Posterior vena cava (tissue), 2 donors: ENCODE measurements around the gene ENPEP. TPM values are rescaled to one million over a fixed set of nuclear protein-coding genes. Genes with fewer than 3 reads are reported as not detected.
"Not testable (repeated sequence)": the region's sequence is repeated elsewhere in the genome, so short reads cannot be mapped to it uniquely, and the experiment has no call there.

Experiments
- DNase-seq: peaks from one replicate; pipeline ENCODE4 v3.0.0-alpha.2; 2020; ENCODE audit warnings: low spot score
- intact Hi-C, 2 donors: fragments of 100-400 bp; cut with DNase I; formaldehyde crosslinking; loops; one replicate each; pipeline versions ENCODE4 v1.14.1 to v1.14.2; 2022 to 2023
- total RNA-seq, 2 donors: library from RNA; stranded (reverse); fragmentation: NEBNext Ultra II Directional; extraction: Animal tissue kit (Norgen Biotek cat#: 25700); gene quantifications; one replicate each; pipeline ENCODE4 v1.2.1, GENCODE V29; 2021
- donor health status: DM: yes; HTN: yes; CAD: no.
- donor health status: DM: yes; HTN: yes; CAD: no.

ENPEP gene
- total RNA-seq, 2 donors from 2014 or later: 3.1 to 5.7 TPM

DNA sequence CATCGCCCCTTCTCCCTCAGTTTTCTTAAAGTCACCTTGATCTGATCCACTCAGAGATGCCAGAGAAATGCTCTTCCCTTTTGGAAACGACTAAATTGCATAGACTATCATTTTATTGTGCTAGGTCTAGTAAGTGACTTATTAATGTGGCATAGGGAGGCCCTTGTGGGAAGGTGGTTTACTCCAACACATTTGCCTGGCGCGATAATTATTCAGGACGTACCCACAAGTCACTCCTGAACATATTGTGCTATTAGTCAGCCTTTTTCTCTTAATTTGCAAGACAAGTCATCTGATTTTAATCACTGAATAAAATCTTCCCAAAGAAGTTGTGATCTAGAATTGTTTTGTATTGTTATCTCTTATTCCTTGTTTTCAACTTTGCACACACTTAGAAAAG, 7.6 kb downstream of the ENPEP start:
- intact Hi-C loops: no loop called here

DNA sequence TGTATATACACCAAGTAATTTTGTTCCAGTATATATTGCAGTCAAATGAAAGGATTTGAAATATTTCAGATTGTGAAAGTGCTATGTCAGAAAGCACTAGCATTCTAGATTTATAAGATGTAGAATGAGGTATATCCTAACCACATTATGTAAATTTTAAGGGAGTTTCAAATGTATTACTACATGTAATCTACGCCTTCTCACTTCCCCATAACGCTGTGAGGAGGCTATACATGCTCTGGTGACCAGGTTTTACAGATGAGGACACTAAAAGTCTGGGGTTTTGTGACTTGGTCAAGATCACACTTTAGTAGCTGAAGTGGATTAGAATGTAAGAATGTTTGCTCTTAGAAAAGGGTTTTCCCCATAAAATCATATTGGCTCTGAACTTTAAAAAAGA, 8.1 kb downstream of the ENPEP start:
- DNase-seq: no peak
- intact Hi-C loops: no loop called here

More for the DNA sequence above, 7.6 kb downstream of the ENPEP start:
- no peak for DNase-seq

DNA sequence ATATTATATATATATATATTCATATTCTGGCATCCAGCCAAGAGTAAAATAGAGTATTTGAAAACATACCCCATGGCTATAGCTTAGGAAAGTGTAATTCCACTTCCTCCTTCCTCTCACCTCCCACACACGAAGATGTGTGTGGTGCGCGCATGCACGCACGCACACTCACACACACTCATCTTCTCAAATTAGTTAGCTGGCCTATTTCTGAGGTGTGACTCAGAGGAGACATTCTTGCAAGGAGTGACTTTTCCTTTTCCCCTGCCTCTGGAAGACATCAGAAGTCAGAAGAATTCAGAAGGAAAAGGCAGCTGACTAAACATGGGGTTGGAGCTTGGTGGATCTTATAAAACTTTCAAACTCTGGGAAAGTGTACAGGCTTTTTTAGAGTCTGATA, 8.8 kb downstream of the ENPEP start:
- DNase-seq: no peak
- intact Hi-C loops: no loop called here

GRCh38 chr4:110485452-110485851, 9.5 kb downstream of the ENPEP start:
- intact Hi-C loops: no loop called here

GRCh38 chr4:110486256-110486655, 10.3 kb downstream of the ENPEP start:
- no peak for DNase-seq
- intact Hi-C loops: no loop called here

More at GRCh38 chr4:110485452-110485851, 9.5 kb downstream of the ENPEP start:
- no peak for DNase-seq

DNA sequence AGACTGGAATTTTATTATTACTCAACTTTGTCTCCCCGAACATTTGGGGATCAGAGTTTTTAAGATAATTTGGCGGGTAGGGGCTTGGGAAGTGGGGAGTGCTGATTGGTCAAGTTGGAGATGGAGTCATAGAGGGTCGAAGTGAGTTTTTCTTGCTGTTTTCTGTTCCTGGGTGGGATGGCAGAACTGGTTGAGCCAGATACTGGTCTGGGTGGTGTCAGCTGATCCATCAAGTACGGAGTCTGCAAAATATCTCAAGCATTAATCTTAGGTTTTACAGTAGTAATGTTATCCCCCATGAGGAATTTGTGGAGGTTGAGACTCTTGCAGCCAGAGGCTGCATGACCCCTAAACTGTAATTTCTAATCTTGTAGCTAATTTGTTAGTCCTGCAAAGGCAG, 10.9 kb downstream of the ENPEP start:
- intact Hi-C loops, DNase-seq: not testable (repeated sequence)

- intact Hi-C loops: no loop called here
- DNase-seq: no peak
These were observed 11.9 kb downstream of the ENPEP start for GRCh38 chr4:110487873-110488272.

DNA sequence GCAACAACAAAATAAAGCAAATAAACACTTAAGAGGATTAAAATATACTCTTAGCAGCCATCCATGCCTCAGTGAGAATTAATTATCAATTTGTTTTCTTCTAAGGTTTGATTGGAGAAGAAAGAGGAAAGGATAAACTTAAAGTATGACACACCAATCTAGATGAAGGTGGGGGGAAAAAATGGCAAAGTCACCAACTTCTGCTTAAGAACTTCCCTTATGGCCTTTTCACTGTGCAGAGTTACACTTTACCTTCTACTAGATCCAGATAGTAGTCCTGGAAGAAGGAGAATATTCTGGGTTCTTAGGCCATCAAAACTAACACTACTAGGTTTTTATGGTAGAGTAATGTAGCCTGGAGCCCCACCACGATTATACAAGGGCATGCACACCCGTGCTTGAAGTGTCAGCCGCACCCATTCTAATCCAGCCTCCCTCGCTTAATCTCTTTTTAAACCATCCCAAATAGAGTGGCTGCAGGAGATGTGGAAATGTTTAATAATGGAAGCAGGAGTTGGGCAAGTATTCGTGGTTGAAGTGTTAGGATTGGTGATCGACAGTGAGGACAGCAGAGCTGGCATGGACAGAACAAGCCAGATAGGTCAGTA, 14.1 kb downstream of the ENPEP start:
- intact Hi-C loops: no loop called here
- DNase-seq: no peak

GRCh38 chr4:110492522-110492921, 16.6 kb downstream of the ENPEP start:
- intact Hi-C loops: no loop called here
- no peak for DNase-seq

DNA sequence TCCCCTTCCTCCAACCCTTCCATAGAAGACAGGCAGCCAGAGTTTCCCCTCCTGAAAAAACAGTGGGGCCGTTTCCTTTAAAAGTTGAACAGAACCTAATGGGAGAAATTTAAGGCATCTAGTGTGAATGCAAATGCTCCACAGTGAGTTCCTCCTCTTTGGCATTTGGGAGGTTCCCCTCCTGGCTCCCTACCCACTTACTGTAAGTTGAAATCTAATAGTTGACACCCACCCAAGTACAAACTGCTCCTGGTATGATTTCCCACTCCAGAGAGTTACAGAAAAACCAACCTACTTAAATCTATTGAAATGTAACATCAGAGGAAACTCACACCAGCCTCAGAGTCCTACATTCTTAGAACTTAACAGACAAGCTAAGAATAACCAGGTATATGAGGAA, 17.6 kb downstream of the ENPEP start:
- no peak for DNase-seq
- intact Hi-C loops: no loop called here

GRCh38 chr4:110498420-110498819, 22.5 kb downstream of the ENPEP start:
- no peak for DNase-seq
- intact Hi-C loops: no loop called here

GRCh38 chr4:110499126-110499525, 23.2 kb downstream of the ENPEP start:
- DNase-seq: no peak
- intact Hi-C loops: no loop called here

- no peak for DNase-seq
- intact Hi-C loops: loop anchor here in 1 of 2 donors (5.0 kb wide), 1 partner anchor 1735 kb away; no protein-coding TSS in a partner anchor
These were observed 25.9 kb downstream of the ENPEP start for GRCh38 chr4:110501826-110502225.

DNA sequence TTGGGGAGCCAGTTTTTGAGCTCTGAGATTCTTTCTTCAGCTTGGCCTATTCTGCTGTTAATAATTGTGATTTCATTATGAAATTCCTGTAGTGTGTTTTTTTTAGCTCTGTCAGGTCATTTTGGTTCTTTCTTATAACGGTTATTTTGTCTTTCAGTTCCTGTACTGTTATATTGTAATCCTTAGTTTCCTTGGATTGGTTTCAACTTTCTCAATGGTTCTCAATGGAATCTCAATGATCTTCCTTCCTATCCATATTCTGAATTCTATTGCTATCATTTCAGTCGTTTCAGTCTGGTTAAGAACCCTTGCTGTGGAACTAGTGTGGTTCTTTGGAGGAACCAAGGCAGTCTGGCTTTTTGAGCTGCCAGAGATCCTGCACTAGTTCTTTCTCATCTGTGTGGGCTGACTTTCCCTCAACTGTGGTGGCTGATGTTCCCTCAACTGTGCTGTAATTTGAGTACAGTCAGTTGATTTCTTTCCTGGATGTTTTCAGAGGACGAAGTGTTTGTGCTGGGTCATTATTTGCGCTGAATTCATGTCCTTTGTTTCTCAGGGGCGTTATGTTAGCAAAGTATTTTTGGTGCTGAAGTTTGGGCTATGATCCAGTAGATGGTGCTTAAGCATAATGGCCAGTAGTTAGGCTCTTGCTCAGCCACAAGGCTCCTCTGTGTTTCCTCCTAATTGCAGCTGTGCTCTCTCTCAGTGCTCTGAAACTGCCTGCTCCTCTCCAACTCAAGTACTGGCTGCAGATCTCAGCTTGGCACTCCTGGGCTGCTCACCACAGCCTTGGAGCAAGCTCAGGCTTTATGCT, 27.5 kb downstream of the ENPEP start:
- DNase-seq: no peak
- intact Hi-C loops: loop anchor here in 1 of 2 donors (5.0 kb wide), 1 partner anchor 1736 kb away; no protein-coding TSS in a partner anchor

GRCh38 chr4:110504084-110504435, 28.1 kb downstream of the ENPEP start:
- DNase-seq: no peak
- intact Hi-C loops: loop anchor here in 1 of 2 donors (5.0 kb wide), 1 partner anchor 1737 kb away; no protein-coding TSS in a partner anchor

DNA sequence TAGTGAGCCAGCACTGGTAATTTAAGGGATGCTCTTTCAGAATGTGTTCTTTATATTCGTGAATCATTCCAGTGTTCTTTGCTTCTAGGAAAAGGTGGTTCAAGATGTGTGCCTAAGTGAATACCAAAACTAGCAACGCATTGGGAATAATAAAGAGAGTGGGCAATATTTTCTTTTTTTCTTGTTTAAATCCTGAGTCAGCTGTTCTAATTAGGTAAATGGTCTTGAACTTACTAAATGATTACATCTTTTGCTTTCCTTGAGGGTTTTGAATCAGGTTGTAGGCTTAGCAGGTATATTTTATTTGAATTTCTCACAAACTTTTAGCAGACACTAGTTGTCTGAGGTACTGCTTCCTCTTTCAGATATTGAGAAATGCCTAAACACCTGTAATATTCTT, 29.5 kb downstream of the ENPEP start:
- no peak for DNase-seq
- intact Hi-C loops: no loop called here

DNA sequence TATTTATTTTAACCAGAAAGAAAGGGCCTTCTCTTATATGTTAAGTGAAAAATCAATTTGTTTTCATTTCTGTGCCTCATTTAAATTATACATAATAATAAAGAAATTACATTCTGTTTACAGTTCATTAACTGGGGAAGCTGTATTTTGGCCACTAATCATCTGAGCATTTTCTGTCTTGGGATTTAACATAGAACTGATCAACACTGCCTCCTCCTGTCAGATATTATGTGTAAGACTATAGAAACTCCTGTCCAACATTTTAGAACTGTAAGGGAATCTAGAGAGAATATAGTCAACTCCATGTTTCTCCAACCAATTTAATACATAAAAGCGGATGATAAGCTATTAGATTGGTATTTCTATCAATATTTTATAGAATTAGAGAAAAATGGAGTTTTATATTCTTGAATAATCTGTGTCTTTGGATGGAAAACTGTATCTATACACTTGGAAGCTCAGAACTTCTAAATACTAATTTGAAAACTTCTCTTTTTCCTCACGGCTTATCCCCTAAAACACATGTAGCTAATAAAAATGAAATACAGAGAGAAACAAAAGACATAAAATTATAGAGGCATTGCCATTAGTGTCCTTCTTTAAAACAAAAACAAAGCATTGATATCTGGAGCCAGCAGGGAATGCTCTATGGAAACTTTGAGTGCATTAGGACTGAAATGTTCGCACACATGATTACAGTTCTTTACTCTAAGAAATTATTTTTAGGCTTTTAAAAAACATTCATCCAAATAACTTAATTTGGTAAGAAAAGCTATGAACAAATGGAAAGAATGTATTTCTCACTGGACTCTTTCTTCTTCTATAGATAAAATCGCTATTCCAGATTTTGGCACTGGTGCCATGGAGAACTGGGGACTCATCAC, 33.1 kb downstream of the ENPEP start:
- intact Hi-C loops: no loop called here

DNA sequence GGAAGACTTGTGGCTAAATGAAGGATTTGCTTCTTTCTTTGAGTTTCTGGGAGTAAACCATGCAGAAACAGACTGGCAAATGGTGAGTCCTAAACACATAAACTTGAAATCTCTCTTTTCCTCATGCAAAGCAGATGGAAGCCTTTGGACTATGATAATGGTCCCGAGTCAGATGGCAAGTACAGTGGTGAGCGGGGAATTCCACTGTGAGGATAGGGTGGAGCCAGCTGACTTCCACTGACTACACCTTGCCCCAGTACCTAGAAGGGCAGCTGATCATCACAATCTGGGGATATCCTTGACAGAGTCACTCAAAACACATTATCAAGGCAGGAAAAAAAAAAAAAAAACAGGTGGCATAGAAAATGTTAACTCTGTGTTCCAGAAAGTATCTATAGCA, 34.3 kb downstream of the ENPEP start:
- DNase-seq: no peak
- intact Hi-C loops: no loop called here

More for the DNA sequence above, 33.1 kb downstream of the ENPEP start:
- no peak for DNase-seq

- DNase-seq: no peak
- intact Hi-C loops: no loop called here
These were observed 35.1 kb downstream of the ENPEP start for GRCh38 chr4:110510955-110511544.
